Measurements from ENCODE around the gene SULT1C3.

- no peak for TF ChIP-seq POLR2AphosphoS5 (IDR thresholded peaks at IDR 0.05; ENCODE audit: low read depth, low read length)
- no peak for TF ChIP-seq TAF1 (IDR thresholded peaks at IDR 0.05; ENCODE audit: borderline replicate concordance, insufficient read depth, low read length)
- no peak for TF ChIP-seq FOXP2 (optimal IDR thresholded peaks at IDR 0.05; ENCODE audit: borderline replicate concordance, extremely low read depth, extremely low read length, insufficient read depth)
- TF ChIP-seq, protein P1, sequence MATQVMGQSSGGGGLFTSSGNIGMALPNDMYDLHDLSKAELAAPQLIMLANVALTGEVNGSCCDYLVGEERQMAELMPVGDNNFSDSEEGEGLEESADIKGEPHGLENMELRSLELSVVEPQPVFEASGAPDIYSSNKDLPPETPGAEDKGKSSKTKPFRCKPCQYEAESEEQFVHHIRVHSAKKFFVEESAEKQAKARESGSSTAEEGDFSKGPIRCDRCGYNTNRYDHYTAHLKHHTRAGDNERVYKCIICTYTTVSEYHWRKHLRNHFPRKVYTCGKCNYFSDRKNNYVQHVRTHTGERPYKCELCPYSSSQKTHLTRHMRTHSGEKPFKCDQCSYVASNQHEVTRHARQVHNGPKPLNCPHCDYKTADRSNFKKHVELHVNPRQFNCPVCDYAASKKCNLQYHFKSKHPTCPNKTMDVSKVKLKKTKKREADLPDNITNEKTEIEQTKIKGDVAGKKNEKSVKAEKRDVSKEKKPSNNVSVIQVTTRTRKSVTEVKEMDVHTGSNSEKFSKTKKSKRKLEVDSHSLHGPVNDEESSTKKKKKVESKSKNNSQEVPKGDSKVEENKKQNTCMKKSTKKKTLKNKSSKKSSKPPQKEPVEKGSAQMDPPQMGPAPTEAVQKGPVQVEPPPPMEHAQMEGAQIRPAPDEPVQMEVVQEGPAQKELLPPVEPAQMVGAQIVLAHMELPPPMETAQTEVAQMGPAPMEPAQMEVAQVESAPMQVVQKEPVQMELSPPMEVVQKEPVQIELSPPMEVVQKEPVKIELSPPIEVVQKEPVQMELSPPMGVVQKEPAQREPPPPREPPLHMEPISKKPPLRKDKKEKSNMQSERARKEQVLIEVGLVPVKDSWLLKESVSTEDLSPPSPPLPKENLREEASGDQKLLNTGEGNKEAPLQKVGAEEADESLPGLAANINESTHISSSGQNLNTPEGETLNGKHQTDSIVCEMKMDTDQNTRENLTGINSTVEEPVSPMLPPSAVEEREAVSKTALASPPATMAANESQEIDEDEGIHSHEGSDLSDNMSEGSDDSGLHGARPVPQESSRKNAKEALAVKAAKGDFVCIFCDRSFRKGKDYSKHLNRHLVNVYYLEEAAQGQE (IDR thresholded peaks at IDR 0.05; ENCODE audit: insufficient read depth in 1 of 2, low read depth in 2 of 2, low read length in 2 of 2), result no peak
These were observed 23.6 kb downstream of the SULT1C3 start for GRCh38 chr2:108263401-108263800.
